SKM-1 treated with dmso at 0.1 percent for 144 hours (cell line): Measurements from ENCODE around the gene EXOC4.
"Not testable (repeated sequence)": the region's sequence is repeated elsewhere in the genome, so short reads cannot be mapped to it uniquely, and the experiment has no call there.

ENCODE experiments used
- DNase-seq: peaks from one replicate; lab custom pipeline; 2025; ENCODE audit not compliant: unreplicated experiment; lab: John Stamatoyannopoulos, UW

Gene EXOC4

DNA sequence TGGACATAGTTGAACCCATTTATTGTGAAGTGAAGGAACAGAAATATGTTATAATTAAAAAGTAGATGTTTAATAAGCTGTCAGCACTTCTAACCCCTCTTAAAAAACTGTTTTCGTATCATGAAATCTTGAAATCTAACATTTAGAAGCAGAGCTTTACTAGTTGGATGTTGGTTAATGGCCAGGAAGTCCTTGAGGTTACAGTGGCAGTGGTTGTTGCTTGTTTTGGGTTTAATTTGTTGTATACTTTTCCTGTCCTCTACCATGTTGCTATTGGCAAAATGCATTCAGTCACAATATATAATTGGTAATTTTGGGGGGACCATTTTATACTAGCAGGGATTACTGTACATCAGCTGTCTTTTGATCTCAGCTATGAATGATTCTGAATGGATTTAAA, 60.7 kb downstream of the EXOC4 start:
- no peak for DNase-seq

DNA sequence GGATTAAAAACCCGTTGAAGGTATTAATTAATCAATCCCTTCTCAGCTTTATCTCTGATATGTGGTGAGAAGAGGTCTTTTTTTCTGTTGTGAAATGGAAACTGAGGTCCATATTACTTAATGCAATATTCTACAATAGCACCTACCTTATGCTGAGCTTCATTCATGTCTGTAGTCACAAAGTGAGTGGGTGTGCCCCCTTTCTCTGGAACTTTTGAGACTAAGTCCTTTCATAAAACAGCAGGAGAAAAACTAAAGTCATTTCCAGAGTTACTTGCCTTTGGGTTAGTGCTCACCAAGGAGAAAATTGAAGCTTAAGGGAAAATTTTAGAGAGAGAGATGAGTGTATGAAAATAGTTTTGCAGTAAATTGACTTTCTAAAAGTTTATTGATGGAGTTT, 61.2 kb downstream of the EXOC4 start:
- no peak for DNase-seq

DNA sequence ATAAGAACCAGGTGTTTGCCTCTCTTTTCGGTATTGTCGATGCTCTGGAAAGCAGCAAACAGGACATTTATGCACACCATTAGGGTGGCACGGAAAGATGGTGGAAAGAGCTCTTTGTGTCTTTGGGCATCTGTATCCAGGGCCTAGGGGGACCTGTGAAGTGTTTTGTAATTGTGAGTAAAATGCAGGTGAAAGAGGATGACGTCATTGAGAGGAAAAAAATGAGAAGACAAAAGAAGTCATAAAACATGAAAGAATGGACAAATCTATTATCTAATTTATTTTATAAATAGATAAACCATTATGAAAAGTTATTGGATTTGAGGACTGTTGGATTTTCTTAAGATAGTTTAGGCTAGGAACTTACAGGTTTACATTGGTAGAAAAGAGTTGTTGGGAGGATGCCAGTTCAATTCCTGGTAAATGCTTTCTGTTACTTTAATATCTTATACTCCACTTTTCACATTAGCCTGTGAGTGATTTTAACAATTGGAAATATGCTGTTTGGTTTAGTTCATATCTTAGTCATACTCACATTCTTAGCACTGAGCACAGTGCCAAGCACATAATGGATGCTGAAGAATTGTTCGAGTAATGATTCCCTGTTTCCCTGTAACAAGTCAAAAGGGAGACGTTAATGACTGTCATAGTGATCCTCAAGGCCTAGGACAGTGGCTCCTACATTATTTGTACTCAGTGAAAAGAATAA, 62.6 kb downstream of the EXOC4 start:
- DNase-seq, result no peak

DNA sequence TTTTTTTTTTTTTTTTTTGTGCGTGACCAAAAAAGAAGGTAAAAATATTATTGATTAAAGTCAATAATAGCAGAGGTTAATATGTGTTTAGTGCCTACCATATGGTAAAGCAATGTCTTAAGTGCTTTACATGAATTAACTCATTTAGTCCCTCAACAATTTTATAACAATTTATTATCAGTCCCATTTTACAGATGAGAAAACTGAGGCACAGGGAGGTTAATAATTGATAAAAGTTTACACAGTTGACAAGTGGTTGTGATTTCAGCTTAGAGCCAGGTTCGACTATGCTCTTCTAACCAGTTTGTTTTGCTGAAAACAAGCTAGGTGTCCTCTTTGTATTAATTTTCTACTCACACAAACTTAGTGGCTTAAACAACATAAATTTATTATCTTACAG, 67.0 kb downstream of the EXOC4 start:
- DNase-seq, result no peak

DNA sequence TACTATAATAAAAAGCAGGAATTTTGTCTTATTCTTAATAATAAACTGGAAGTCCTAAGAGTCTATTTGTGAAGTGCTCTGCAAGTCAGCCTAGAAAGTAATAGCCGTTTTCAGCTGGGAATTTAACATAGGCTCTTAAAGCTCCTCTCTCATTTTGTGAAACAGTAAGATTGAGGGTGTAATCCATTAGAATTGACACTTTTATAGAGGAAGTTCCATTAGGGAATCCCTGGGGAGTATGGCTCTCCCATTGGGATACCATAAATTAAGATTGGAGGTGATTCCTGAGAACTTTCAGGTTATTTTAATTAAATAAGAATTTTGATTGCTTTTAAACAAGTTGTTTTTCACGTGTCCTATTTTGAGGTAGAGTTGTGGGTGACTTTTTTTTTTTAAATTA, 68.0 kb downstream of the EXOC4 start:
- DNase-seq, result no peak

DNA sequence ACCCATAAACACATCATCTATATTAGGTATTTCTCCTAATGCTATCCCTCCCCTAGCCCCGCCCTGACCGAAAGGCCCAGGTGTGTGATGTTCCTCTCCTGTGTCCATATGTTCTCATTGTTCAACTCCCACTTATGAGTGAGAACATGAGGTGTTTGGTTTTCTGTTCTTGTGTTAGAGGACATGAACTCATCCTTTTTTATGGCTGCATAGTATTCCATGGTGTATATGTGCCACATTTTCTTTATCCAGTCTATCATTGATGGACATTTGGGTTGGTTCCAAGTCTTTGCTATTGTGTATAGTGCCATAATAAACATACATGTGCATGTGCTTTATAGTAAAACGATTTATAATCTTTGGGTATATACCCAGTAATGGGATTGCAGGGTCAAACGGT, 68.5 kb downstream of the EXOC4 start:
- DNase-seq, result not testable (repeated sequence)

DNA sequence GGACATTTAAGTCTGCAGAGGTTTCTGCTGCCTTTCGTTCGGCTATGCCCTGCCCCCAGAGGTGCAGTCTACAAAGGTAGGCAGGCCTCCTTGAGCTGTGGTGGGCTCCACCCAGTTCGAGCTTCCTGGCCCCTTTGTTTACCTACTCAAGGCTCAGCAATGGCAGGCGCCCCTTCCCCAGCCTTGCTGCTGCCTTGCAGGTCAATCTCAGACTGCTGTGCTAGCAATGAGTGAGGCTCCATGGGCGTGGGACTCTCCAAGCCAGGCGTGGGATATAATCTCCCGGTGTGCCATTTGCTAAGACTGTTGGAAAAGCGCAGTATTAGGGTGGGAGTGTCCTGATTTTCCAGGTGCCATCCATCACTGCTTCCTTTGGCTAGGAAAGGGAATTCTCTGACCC, 73.9 kb downstream of the EXOC4 start:
- not testable (repeated sequence) for DNase-seq

DNA sequence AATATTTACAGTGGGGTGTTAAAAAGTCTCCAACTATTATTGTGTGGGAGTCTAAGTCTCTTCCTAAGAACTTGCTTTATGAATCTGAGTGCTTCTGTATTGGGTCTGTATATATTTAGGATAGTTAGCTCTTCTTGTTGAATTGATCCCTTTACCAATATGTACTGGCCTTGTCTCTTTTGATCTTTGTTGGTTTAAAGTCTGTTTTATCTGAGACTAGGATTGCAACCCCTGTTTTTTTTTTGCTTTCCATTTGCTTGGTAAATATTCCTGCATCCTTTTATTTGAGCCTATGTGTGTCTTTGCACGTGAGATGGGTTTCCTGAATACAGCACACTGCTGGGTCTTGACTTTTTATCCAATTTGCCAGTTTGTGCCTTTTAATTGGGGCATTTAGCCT, 75.1 kb downstream of the EXOC4 start:
- DNase-seq, result not testable (repeated sequence)

DNA sequence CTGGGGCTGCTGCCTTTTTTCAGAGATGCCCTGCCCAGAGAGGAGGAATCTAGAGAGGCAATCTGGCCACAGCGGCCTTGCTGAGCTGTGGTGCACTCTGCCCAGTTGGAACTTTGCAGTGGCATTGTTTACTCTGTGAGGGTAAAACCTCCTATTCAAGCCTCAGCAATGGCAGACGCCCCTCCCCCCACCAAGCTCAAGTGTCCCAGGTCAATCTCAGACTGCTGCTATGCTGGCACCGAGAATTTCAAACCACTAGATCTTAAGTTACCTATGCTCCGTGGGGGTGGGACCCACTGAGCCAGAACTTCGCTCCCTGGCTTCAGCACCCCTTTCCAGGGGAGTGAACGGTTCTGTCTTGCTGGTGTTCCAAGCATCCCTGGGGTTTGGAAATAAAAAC, 77.2 kb downstream of the EXOC4 start:
- DNase-seq, result no peak

DNA sequence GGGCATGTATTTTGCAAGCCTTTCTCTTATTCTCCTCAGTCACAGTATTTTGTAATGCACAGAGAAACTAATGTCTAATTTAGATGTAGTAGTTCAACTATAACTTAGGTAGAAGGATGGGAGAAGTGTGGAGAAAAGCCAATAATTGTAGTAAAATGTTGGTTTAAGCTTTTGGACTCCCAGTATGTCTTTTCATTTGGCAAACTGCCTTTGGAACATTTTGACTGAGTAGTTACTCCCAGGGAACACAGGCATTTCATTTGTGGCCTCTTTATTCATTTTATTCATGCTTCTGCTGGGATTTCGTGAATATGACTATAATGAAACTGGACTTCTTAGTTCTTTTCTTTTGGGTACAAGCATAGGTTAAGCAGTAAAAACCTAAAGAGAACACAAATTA, 79.0 kb downstream of the EXOC4 start:
- no peak for DNase-seq

DNA sequence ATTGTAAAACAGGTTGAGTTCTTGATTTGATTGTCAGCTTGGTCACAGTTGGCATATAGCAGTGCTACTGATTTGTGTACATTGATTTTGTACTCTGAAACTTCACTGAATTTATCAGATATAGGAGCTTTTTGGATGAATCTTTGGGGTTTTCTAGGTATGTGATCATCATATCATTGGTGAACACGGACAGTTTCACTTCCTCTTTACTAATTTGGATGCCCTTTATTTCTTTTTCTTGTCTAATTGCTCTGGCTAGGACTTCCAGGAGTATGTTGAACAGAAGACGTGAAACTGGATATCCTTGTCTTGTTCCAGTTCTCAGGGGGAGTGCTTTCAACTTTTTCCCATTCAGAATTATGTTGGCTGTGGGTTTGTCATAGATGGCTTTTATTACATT, 86.9 kb downstream of the EXOC4 start:
- DNase-seq, result no peak

DNA sequence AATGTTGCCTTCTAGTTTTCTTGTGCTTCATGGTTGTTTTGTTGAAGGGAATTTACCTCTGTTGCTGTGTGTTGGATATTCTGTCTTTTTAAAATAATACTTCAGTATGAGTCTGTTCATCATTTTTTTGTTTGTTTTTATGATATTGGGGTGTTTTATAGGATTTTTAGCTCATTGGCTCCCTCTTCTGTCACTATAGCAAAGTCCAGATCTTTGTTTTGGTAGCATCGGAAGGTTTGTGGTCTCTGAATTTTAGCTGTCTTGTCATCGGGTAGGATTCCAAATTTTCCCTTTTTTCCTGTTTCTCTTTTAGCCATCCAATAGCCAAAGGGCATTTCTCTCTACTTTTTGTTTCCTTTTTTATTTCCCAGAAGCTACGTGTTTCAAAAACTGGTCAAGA, 91.4 kb downstream of the EXOC4 start:
- no peak for DNase-seq

DNA sequence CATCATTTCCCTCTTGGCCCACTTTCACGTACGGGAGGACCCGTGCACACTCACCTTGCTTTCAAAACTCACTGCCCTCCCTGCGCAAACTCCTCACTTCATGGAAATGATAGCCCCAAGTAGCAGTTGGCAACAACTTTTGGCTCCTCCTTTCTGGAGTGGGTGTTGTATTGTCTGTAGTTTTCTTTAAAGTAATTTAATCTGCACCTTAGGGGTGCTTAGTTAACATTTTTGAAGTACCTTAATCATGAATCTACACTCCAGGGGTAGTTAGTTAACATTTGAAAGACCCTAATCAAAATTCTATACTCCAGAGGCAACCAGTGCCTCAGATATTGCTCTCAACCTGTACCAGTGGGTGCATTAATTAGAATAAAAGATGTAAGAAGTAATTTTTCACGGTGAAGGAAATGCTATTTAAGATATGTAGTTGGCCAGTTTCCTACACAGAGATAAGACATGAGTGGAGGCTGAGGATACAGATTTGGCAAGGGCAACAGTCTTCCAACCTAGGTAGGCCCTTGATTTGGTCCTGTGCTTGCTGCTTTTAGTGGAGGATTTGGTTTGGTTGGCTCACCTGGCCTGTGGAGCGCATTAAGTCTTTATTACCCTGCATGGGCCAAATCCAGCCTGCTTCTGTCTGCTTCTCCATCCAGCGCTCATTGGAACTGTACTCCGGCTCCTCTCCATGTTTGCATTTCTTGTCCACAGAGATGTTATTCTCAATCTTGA, 93.0 kb downstream of the EXOC4 start:
- DNase-seq, result no peak

DNA sequence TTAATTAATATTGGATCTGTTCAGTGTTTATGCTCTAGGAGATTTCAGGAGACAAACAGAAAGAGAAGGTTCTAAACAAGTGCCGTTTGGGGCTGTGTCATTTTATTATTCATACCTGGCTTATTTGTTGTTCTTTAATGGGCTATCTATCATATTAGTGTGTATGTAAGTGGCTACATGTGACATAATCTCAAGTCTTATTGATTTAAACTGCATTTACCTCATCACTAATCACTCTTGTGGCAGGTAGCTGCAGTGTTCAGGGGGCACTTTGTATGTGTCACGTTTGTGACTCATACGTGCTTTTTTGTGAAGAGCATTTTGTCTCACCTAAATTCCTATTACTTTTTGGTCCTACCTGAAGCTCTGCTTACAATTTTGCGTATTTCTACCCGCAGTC, 95.4 kb downstream of the EXOC4 start:
- no peak for DNase-seq

DNA sequence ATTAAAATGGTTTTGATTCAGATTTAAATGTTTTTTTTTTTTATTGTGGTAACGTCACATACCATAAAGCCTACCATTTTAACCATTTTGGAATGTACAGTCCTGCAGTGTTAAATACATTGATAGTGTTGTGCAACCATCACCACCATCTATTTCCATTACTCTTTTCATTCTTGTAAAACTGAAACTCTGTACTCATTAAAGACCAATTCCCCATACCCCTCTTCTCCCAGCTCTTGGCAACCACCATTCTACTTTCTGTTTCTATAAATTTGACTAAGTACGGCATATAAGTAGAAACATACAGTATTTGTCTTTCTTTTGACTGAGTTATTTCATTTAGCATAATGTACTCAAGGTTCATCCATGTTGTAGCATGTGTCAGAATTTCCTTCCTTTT, 96.2 kb downstream of the EXOC4 start:
- no peak for DNase-seq

DNA sequence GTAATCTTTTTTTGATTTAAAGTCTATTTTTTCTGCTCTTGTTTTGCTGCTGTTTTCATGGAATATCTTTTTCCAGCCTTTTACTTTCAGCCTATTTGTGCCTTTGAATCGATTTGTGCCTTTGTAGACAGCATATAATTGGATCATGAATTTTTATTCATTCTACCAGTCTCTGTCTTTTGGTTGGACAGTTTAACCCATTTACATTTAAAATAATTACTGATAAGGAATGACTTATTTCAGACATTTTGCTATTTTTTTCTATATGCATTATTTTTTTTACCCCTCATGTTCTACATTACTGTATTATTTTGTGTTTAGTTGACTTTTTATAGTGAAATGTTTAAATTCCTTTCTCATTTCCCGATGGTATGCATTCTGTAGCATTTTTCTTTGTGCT, 99.6 kb downstream of the EXOC4 start:
- DNase-seq, result no peak

DNA sequence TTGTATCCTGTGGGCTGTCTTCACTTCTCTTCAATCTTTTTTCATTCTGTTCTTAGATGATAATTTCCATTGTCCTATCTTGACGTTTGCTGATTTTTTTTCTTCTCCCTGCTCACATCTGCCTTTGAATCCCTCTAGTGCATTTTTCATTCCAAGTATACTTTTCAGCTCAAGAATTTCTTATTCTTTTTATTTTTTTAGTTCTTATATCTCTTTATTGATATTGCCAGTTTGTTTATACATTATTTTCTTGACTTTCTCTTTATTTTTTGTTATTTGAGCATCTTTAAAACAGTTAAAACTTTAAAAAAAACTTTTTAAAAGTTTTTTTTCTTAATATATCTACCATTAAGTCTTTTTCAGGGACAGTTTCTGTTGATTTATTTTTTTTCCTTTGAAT, 100.9 kb downstream of the EXOC4 start:
- no peak for DNase-seq

DNA sequence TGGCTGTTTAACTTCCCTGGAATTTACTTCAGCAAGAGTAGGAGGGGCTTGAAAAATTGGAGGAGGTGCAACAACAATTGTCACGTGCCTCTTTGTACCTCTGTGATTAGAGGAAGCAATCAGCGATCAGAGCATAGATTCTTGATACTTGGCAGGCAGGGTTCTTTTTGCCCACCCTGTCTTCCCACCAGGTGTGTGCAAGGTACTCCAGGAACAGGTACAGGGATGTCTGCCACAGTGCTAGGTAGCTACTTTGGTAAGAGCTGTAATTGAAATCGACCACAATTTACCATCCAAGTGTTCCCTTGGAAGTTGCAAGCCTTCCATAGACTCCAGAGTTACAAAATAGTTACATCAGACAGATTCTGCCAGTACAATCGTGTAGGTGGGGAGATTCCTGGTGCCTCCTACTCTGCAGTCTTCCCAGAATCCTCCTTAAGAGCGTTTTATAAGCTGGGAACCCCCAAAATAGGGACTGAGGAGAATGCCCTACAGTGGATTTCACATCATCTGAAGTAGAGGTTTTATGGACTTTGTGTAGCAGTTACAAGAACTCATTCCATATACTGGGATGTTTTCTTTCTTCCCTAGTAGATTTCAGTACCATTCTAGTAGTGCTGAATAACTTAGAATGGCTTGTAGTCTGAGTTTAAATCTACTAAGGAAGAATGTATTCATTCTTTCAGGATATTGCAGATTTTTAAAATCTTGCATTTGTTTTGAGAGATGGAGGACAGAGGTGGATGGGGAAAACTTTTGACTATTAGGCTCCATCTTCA, 101.9 kb downstream of the EXOC4 start:
- DNase-seq, result no peak

DNA sequence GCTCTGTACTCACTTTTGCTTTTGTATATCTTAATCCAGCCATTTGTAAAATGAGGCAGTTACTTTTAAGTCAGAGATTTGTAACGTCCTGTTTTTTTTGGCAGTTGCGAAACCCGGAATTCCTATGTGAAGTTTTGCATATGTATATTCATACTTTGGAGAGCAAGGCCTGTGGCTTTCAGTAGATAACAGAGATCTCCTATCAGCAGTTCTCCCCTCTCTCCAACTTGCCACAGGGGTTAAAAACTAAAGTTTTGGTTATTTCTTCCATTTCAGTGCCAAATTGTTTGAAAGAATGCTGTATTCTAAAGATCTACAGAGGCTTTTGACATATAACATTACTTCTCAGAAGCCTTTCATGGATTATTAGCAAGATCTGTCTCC, 102.4 kb downstream of the EXOC4 start:
- no peak for DNase-seq

DNA sequence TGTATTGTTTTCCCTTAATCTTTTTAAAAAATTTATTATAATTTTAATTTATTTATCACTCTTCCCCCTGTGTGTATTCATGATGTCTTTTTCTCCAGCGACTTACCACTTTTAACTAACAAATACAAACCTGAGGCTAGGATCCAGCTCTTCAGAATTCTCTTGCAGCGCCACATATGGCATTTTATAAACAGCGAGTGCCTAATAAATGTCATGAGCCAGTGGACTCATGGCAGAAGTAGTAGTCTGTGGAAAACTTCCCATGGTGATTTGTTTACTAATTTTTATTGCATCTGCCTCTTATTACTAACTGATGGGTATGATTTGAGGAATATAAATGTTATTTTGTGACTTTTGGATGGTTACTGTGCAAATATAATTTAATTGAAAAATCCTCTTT, 102.9 kb downstream of the EXOC4 start:
- no peak for DNase-seq

DNA sequence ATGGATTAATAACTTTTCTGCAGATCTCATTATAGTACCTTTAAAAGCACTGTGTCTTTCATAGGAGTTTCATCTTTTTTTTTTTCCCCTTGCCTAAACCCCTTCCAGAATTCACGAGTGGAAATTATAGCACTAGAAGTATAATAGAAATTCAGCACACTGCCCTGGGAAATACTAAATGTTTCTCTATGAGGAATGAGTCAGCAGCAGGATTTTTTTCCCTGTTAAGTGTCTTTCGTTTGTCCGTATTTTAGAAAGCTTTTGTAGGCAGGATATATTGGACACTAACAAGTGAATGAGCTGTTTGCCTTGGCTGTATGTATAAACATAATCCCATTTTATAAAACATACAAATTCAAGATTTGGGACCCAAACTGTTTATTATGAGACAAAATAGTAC, 105.8 kb downstream of the EXOC4 start:
- DNase-seq, result no peak

DNA sequence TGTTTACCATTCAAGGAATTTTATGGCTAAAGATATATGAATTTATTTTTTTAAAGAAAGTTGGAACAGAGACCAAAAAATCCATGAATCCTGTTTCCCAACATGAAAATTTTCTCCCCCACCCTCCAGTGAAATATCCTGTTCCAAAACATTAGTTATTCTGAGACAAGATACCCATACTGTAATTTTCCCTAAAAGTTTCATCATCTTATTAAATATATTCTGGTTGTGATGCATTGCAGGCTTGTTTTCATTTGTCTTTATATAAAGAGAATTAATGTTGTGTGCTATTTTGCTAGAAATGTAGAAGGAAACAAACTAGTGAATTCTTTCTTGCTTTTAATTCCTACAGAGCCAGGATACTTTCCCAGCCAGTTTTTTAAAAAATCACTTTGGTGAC, 106.6 kb downstream of the EXOC4 start:
- no peak for DNase-seq
